HK-2 (cell line): ENCODE measurements around the gene UBQLN3.
A peak's percentile ranks its signal among the peaks of the same experiment; 100 is the strongest.

Experiments
- DNase-seq: peaks from one replicate; pipeline ENCODE4 v3.0.0-alpha.2; 2018; ENCODE audit not compliant: unreplicated experiment

Gene UBQLN3

DNA sequence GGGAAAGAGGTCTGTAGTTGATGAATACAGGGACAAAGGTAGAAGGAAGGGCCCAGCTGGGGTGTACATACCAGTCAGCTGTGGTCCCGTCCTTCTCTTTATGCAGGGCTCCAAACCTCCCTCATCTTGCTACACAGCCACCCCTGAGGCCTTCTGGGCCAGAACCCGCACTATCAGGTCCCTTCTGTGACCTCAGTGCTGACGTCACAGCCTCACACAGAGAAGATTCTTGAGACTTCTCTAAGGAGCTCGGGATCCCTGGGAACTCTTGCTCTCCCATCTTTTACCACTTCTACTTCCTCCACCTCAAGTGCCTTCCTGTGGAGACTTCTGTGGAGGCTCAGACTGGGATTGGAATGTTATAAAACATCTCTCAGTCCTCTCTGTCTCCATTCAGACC, at the start of gene UBQLN3:
Gene UBQLN3, minus strand, starts transcription at position 155 of the 400 bp plus-strand sequence. CDS start 399 bp downstream, outside the sequence.
- no peak for DNase-seq

DNA sequence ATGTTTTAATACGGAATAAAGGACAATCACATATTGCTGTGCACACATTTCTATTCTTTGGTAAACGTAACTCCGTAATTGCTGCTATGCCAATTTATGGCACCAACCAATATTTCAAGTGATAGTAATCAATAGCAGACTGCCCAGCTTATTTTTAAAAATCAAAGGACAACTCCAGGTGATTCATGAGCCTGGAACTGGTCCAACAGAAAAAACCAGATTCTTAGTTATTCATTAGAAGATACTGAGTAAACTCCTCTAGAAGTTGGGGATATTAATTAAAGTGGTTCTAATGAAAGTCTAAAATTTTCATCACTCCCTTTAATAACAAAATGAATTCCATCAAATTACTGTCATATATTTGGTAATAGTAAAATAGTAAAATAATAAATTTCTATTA, 48.0 kb upstream of the UBQLN3 start:
- DNase-seq: no peak

- no peak for DNase-seq
Observed at GRCh38 chr11:5556596-5557188, 46.9 kb upstream of the UBQLN3 start.

DNA sequence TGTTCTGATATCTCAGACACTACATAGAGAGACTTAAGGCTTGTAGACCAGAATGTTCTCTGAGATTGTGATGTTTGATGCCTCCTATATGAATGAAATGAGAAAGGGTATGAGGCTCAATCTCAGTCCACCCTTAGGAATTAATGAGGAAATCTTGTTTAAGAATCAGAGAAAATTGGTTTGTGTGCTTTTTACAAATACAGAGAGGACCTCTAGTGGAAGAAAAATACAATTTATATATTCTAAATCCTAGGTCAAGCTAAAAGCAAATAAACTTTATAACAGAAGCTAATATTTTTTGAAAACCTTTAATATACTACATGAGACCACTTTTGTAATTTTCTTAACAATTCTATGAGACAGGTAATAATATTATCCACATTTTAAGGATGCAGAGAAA, 43.6 kb upstream of the UBQLN3 start:
- no peak for DNase-seq

DNA sequence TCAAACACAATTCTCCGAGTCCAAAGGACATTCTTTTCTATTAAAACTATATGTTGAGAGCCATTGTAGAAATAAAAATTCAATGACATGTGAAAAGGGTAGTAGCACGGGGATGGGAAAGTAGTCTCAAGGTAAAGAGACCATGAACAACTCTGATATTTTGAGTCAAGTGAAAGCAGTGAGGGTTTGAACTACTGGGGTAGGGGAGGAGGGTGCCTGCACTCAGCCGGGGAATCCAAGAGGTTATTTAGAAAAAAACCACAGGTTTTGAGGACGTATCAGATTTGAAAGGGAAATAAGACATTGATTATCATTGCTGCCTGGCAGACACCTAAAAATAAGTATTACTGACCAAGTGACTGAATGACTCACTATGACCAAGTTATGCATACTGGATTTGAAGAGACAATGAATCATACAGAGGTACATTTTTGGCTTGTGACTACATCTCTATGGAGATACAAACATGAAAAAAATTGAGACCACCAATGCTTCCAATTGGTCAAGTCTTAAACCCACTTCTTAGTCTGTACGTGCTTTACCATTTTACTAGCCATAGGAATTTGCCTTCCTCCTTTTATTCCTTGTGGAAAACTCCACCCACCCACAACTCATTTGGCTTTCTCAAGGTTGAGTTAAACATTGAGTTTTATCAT, 40.8 kb upstream of the UBQLN3 start:
- peak; percentile 1 for DNase-seq

DNA sequence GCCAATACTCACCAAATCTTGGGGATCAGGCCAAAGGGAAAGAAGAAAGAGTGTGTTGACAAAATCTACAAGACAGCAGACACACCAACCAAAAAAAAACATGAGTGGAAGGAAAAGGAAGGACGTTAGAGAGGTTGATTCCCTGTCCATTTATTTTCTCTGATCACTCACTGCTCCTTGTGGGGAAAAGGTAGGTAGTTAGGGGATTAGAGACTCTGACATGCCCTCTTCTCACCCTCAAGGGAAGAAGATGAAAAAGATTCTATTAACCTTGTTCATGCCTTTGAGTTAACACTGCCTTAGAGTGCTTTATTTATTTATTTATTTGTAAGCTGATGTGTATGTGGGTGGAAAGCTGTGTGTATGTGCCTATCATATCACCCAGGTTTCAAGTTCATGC, 38.7 kb upstream of the UBQLN3 start, which contains the start of gene OR52H1:
Gene OR52H1, minus strand, starts transcription at position 101 of the 400 bp plus-strand sequence. CDS start 3,035 bp downstream, outside the sequence.
- no peak for DNase-seq

GRCh38 chr11:5547982-5548381, 38.2 kb upstream of the UBQLN3 start:
- DNase-seq: no peak

- no peak for DNase-seq
Observed at GRCh38 chr11:5546457-5546856, 36.7 kb upstream of the UBQLN3 start.

GRCh38 chr11:5541427-5541826, 31.7 kb upstream of the UBQLN3 start:
- no peak for DNase-seq

- DNase-seq: no peak
Observed at GRCh38 chr11:5536482-5536881, 26.7 kb upstream of the UBQLN3 start.

DNA sequence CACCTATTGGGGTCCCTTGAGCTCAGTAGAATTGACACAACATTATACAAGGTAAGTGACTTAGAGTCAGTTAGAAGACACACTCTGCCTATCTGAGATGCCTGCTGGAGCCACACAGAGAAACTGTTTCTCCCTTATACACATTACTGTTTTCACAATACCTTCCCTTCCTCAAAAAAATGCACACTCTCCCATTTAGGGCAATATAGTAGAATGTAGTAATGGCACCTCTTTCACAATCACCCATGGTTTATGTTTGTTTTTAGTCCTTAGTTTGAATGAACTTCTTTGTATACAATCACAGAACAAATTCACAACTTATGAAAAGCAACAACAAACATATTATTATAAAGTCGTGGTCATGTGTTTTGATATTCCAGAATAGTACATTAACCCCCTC, 24.3 kb upstream of the UBQLN3 start:
- no peak for DNase-seq

GRCh38 chr11:5531053-5531831, 21.5 kb upstream of the UBQLN3 start:
- no peak for DNase-seq

GRCh38 chr11:5528495-5528894, 18.7 kb upstream of the UBQLN3 start:
- no peak for DNase-seq

- DNase-seq: no peak
Observed at GRCh38 chr11:5527716-5528115, 18.0 kb upstream of the UBQLN3 start.

DNA sequence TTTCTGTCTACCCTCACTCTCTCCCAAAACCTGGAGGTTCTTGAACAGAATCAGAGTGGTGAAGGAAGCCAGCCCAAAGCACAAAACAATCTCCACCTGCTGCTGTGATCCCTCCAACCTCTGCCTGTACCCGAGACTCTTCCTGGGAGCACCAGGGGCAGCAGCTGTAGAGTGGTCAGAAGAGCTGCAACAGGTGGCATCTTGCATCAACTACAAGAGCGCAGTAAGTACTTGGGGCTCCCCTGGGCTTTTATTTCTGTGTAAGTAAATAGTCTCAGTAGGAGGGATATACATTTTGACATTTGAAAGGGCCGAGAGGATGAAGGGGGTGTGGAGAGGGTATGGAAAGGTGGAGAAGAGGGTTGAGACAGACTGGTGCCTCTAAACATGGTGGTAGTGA, 15.0 kb upstream of the UBQLN3 start:
- no peak for DNase-seq

GRCh38 chr11:5522308-5522707, 12.6 kb upstream of the UBQLN3 start:
- no peak for DNase-seq

DNA sequence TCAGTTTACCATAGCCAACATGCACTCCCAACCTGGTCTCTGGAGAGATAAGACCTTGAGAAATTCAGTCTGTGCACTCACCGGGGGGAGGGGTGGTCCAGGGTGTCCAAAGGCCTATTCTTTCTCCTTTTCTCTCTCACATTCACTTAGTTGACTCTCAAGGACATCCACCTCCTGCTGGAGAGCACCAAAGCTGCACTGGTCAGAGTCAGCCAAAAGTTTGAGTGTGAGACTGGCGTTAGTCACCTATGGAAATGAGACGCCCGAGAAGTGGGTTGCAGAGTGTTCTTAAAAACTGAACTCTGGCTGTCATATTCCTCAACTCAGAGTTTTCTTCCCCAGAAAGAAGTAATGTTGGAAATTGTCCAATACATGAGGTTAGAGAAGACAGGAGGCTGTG, 11.8 kb upstream of the UBQLN3 start:
- no peak for DNase-seq

- DNase-seq: no peak
Observed at GRCh38 chr11:5516599-5516998, 6.8 kb upstream of the UBQLN3 start, which contains the start of gene UBQLNL. Gene UBQLNL, minus strand, starts transcription at chr11:5516699. Its CDS starts 258 bp downstream, at chr11:5516441.

DNA sequence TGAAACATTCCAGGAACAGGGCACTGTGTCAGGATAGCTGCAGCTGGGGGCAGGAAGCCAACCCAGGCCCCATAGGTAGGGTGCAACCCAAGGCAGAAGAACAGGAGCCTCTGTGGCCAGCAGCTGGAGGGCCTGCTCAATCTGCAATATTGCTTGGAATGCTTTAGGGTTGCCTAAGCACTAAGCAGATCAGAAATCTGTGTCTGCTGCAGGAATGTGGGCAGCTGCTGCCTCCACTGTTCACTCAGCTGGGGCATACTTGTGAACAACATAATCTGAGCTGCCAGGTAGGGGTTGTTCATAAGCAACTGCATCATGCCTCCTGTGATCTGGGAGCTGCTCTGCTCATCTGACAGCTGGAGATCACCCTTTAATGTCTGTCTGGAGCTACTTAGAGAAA, 5.1 kb upstream of the UBQLN3 start:
- DNase-seq: no peak

- DNase-seq: no peak
Observed at GRCh38 chr11:5508605-5509004, 1.2 kb downstream of the UBQLN3 start.

DNA sequence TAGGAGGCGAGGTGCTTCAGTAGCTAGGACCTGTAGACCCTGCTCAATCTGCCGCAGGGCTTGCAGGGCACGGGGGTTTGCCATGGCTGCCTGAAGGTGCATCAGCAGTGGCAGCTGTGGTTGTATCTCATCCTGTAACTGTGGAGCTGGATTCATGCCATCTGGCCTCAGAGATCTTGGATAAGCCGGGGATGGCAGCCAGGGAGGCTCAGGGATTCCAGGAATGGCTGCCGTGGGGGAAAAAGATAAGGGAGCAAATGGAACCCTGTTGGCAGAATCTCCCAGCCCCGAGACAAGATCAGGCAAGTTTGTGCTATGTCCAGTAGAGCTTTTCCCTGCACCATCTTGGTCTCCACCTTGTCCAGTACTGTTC, 1.8 kb downstream of the UBQLN3 start:
- no peak for DNase-seq

- DNase-seq: no peak
Observed at GRCh38 chr11:5507177-5507932, 2.4 kb downstream of the UBQLN3 start.
